ENCODE results near the gene CADPS2. TPM values are rescaled to one million over a fixed set of nuclear protein-coding genes. Genes with fewer than 3 reads are reported as not detected.

CADPS2 gene
- total RNA-seq, 2 donors from 2014 or later: 31.9 to 63.9 TPM

DNA sequence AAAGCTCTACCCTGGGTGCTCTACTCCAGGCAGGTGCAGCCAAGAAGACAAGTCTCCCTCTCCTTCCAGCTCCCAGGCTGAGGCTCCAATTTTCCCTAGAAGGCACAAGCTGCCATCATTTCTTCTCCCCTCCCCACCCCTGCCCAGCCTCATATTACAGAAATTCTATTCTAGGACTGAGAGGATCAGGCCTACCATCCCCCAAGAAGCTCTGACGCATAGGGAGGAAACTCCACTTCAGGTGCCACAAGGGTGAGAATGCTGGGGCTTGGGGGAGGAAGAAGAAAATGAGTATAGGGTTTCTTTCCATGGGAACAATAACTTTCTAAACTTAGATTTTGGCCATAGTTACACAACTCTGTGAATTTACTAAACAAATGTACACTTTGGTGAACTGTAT, 617.0 kb downstream of the CADPS2 start:
- TF ChIP-seq CTCF (IDR thresholded peaks at IDR 0.05) (no peak), POLR2A (IDR thresholded peaks at IDR 0.05) (no peak)
- no peaks in the 10 kb centered on the region for H3K36me3 ChIP-seq (replicated peaks in 1 of 2; ENCODE audit: insufficient read depth in 1 of 2, low read depth in 2 of 2)
- no peak overlapping the region for H3K4me3 ChIP-seq
- no peak overlapping the region for H3K27ac ChIP-seq
- intact Hi-C loops (cut with DNase I): no loop called here
- H3K4me1 ChIP-seq: no peaks in the 10 kb centered on the region
- no peak for ATAC-seq
- H3K9me3 ChIP-seq: no peaks in the 10 kb centered on the region
- no peak for DNase-seq
- WGBS, 2 donors: 71 to 77% methylated on average over 1 of the region's 1 CpG
- no peaks in the 10 kb centered on the region for H3K27me3 ChIP-seq

Small RNA genes within 50 kb of the gene (small RNA-seq; reads per million reads assigned to genes)
- not detected for gene AC006463.1

Other genes with a start within 250 kb of the CADPS2 start
- 10 to 100 TPM in 1 of 2 donors, 1 to 10 TPM in 1; 2.6 to 17.1 TPM for gene RNF133, start 187.3 kb downstream of the CADPS2 start, total RNA-seq
- 1 to 10 TPM; 4.9 to 8.6 TPM for gene RNF148, start 183.5 kb downstream of the CADPS2 start, total RNA-seq
- not detected for gene TAS2R16, start 109.2 kb upstream of the CADPS2 start, total RNA-seq

Data from body of pancreas (tissue), 4 donors.